ENCODE measurements around the gene SVEP1.
"Not testable (repeated sequence)": the region's sequence is repeated elsewhere in the genome, so short reads cannot be mapped to it uniquely, and the experiment has no call there.

SVEP1 gene

DNA sequence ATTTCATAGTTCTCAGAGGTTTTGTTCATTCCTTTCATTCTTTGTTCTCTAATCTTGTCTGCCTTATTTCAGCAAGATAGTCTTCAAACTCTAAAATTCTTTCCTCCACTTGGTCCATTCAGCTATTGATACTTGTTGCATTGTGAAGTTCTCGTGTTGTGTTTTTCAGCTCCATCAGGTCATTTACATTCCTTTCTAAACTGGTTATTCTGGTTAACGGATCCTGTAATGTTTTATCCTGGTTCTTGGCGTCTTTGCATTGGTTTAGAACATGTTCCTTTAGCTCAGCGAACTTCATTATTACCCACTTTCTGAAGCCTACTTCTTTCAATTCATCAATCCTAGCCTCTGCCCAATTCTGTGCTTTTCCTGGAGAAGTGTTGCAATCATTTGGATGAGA, 196.8 kb downstream of the SVEP1 start:
- no peak for DNase-seq

DNA sequence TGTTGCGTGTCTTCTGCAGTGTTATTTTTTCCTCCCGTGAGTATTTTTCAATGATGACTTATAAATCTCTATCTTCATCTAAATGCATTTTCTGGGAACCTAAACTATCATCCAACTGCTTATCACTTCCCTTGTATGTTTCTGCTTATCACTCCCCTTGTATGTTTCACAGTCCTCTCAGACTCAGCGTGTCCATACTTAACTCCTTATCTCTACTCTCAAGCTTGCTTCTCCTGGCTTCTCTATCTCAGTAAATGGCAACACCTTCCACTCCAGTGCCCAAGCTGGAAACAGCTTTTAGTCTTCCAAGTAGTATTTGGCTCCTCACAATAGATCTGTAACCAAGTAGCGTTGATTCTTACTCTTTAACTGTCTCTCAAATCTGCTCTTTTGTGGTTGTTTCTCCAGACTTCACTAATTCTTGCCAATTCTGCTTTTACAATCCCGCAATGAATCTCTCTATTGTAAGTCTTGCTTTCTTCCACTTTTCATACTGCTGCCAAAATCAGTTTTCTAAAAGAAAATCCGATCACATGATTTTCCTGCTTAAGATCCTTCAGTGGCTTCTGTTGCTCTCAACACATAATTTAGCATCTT, 208.0 kb downstream of the SVEP1 start:
- no peak for DNase-seq

DNA sequence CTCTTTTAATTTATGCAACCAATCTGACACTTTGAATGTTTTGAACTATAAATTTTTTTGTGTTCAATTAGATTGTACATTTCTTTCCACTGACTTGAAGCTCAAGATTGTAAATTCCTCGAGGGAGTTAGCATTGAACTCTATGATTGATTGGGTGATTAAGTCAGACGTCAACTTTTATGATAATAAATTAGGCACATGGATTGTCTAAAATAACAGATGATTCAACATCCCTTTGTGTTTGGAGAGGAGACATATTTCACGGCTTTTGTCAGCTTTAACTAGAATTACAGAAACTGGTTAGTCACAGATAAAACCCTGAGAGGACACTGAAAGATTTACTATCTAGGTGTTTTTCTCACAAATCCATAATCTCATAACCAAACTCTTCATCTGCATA, 209.2 kb downstream of the SVEP1 start:
- no peak for DNase-seq

DNA sequence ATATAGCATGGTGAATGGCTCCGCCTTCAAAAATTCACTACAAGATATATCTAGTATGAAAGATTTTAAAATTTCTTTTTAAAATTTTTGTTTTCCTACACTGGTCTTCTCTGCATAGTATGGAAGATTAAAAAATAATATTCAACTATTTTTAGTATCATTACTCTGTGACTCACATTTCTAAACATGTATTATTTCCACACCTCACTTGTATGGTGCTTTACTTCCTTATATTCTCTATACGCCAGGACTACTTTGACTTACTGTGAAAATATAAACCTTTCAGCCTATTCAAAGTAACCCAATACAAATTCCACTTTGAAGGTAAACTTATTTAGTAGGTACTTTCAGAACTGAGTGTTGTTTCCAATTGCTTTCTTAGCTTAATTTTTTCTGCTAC, 215.1 kb downstream of the SVEP1 start:
- DNase-seq, result no peak

DNA sequence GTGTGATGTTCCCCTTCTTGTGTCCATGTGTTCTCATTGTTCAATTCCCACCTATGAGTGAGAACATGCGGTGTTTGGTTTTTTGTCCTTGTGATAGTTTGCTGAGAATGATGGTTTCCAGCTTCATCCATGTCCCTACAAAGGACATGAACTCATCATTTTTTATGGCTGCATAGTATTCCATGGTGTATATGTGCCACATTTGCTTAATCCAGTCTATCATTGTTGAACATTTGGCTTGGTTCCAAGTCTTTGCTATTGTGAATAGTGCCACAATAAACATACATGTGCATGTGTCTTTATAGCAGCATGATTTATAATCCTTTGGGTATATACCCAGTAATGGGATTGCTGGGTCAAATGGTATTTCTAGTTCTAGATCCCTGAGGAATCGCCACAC, 220.5 kb downstream of the SVEP1 start:
- not testable (repeated sequence) for DNase-seq

DNA sequence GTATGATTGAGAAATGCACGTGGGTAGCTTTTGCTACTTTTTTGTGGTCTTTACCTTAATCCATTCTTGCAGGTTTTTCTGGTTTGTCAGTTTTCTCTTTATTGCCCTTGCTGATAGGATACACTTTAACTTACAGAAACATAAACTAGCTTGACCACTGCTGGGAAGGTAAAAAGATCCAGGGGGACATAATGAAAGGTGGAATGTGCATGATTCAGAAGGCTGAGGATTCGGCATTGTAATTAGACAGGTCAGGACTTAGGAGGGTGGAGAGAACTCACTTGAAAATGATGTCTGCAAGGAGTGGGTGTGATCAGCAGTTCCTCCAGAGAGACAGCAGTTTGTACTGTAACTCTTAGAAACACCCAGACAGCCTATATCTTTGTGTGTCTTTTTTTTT, 222.0 kb downstream of the SVEP1 start:
- DNase-seq, result no peak

DNA sequence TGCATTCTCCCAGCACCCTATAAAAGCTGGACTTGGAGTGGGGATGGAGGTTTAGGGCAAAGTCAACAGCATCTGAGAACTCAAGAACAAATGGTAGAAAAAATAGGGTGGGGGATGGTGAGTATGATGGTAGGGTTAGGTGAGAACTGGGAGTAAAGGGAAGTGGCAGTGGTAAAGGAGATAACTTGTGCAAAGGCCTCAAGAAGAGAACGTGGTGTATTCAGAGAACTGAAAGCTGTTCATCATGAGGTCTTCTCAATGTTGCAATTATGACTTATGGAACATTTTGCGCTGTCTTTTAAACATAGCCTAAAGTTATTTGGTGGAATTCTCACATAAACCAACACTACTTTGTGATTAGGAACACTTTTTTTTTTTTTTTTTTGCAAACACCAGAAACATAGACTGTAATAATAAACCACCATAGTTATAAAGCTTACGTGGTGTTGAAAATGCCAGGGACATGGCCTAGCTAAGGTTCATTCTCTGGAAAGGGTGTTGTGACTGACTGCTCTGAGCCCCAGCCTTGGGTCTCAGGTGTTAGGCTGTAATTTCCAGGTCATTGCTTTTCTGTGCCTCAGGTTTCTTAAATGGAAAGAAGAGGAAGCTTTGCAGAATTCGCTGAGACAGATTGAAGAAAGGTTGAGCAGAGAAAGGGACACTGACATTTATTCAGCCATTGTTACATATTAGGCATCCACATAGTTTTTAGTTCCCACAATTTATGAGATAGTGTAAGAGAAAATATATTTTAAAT, 222.7 kb downstream of the SVEP1 start:
- no peak for DNase-seq

DNA sequence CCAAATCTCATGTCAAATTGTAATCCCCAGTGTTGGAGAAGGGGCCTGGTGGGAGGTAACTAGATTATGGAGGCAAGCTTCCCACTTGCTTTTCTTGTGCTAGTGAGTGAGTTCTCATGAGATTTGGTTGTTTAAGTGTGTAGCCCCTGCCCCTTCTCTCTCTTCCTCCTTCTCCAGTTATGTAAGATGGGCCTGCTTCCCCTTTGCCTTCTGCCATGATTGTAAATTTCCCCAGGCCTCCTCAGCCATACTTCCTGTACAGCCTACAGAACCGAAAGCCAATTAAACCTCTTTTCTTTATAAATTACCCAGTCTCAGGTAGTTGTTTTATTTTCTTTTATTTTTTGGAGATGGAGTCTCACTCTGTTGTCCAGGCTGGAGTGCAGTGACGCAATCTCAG, 223.6 kb downstream of the SVEP1 start:
- DNase-seq, result no peak

DNA sequence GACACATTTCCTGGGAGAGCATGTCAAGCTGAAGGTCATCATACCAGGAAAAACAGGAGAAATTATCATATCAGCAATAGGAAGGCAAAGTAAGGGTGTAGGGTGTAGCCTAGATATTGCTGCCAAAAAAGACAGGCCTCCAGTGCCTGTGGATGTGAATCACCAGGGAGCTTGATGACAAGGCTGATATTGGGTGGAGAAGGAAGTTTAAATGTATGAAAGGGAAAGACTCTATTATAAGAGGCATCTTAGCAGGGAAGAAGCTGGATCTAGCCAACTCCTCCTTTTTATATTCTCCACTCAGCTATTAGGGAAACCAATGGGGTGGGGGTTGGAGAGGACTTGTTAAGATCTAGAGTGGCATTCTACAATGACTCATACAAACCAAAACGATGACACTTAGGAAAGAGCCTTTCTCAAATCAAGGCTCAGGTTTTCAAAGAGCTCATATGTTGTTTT, 228.5 kb downstream of the SVEP1 start:
- peak in 3 of 56 donors; percentile 6 to 34 (median 16) for DNase-seq

DNA sequence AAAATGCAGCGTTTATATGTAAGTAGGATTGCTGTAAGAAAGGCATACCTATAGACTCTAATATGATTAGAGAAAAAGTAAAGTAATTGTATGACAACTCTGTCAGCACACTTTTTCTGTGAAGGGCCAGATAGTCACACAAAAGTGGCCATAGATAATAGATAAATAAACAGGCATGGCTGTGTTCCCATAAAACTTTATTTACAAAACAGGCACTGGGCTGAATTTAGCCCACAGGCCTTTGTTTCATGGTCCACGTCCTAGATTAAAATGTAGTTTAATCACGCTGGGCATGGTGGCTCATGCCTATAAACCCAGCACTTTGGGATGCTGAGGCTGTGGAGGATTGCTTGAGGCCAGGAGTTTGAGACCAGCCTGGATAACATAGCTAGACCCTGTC, 233.2 kb downstream of the SVEP1 start:
- DNase-seq, result no peak

DNA sequence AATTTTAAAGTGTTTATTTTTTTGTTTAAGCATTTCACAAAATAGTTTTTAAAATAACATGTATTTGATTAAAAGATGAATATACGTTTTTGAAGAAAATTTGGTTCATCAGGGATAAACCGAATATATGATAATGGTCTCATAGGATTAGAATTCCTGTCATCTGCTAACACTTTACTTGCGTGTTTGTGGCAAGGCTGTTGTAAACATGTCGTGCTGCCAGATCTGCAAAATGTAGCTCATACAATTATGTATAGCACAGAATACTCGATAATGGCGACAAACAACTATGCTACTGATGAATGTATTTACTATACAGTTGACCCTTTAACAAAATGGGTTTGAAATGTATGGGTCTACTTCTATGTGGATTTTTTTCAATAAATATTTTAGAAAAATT, 234.7 kb downstream of the SVEP1 start:
- DNase-seq, result no peak

DNA sequence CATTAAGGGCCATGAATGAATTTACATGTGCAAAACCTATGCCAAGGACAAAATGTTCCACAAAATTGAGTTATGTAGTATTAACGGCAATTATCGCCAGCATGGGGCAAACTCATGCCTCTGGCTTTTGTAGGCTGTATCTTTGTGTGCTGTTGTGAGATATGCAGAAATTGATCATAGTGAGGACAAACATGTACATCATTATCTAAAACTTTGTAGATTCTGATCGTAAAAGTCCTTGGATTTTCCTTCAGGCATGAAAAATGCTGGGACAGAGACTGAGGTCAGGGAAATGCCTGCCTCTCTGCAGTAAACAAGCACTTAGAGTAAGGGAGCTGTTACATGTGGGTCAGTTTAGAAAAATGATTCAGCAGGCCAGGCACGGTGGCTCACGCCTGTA, 236.0 kb downstream of the SVEP1 start:
- DNase-seq, result no peak

DNA sequence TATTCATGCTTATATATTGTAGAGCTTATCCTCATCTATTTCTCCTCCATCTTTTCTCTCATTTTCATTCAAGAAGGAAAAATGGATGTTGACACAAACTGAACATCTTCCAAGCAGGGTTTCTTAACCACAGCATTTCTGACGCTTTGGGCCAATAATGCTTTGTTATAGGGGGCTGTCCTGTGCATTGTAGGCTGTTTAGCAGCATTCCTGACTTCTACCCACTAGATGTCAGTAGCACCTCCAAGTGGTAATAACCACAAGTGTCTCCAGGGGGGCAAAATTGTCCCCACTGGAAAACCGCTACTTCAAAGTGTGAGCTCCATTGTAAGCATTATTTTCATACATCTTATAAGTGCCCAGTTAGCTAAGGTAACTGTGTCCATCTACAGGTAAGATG, 239.2 kb downstream of the SVEP1 start:
- no peak for DNase-seq

DNA sequence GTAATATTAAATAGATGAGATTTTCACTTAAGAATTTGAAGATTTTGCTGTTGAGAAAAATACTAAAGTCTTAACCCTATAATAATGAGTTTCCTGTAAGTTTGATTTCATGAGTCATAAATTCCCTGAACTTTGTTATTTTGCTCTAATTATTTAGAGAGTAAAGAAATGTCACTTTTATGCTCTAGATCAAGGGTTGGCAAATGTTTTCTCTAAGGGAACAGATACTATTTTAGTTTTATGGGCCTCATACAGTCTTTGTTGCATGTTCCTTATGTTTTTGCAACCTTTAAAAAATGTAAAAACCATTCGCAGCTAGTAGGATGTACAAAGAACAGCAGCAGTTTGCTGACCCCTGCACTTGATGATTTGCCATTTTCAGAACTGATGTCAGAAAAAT, 241.4 kb downstream of the SVEP1 start:
- DNase-seq, result no peak

DNA sequence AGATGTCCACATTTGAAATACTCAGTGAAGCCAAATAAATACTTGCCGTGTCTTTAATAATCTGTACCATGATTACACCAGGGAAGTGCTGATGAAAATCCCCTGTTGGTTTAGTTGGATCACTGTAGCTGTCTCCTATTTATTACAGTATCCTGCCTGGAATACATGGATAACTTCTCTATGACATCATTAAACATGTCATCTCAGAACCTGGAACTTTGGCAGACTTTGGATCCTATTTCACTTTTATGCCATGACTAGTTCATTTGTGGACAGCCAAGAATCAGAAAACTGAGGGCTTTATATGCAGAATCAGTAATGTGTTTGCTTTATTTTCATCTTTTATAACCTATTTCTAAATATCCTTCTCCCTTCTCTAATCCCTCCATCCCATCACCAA, 241.8 kb downstream of the SVEP1 start, which contains the start of gene TXNDC8:
Gene TXNDC8, minus strand, starts transcription at position 137 of the 400 bp plus-strand sequence.
- no peak for DNase-seq

DNA sequence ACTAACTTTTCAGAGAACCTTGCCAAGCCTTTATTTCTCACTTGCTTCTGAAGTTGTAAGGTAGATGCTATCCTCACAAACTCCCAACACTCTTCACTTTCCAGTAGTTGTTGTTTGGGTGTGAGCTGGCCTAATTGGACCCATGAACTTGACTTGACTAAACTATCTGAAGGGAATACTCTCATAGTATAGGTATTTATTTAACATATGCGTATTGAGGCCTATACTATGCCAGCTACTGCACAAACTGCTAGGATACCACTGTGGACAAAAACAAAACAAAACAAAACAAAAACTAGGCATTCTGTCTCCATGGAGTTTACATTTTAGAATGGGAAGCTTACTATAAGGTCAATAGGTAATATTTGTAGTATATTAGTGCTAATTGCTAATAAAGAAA, 243.2 kb downstream of the SVEP1 start:
- DNase-seq, result no peak

DNA sequence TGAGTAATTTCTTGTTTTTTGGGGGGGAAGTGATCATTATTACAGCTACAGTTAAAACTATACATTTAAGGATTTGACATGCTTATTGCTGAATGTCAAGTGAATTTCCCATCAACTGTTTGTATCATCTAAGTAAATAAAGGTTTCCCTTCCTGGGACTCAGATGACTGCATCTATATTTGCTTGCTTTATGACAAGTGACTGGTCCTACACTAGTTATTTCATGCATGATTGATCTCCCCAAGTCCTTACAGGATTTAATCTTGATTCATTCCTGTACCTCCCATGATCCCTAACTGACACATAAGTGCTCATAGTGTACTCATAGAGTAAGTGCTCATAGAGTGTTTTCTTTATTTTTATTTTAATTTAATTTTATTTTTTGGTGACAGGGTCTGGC, 244.7 kb downstream of the SVEP1 start:
- DNase-seq, result no peak

DNA sequence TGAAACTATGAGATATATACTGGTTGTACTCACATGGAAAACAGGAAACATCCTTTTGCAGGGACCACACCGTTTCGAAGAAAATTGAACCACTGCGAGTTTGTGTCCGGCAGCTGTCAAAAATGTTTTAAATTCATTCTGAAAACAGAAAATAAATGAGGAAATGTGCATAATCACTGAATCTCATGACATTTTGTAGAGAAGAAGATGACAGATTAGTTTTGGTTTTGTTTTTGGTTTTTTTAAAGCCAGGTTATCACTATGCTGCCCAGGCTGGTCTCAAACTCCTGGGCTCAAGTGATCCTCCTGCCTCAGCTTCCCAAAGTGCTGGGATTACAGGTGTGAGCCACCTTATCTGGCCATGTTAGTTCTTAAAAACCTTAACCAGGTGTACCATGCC, 245.4 kb downstream of the SVEP1 start:
- DNase-seq, result no peak

DNA sequence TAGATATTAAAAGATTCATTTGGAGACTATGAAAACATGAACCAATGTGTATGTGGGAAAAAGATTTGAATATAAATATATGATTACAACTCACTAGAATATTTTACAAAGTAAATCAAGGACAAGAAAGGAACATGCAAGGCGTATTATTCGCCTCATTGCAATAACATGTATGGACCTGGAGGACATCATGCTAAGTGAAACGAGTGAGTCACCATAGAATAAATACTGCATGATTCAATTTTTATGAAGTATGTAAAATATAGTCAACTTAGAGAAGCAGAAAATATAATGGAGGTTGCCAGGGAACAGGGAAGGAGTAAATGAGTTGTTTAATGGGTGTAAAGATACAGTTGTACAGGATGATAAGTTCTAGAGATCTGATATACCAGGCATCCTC, 246.8 kb downstream of the SVEP1 start:
- DNase-seq, result no peak

DNA sequence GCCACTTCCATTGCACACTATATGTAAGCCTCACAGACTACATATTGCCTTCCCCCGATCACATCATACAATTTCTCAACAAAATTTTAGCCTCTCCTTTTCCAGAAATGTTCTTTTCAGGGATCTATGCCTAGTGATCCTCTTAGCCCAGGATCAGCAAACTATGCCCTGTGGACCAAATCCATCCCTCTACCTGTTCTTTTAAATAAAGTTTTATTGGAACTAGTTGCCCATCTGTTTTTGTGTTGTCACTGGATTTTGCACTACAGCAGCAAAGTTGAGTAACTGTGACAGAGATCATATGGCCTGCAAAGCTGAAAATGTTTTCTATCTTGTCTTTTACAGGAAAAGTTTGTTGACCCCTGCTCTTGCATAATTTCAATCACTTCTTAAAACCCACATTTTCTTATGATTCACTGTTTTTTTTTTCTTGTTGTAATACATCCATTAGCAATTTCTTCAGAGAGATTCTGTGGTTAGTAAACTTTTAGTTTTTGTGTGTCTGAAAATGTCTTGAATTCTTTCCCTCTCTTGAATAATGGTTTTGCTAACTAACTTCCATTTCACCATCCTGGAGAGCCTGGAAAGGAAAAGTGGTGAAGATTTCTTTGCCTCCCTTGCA, 248.9 kb downstream of the SVEP1 start:
- no peak for DNase-seq

DNA sequence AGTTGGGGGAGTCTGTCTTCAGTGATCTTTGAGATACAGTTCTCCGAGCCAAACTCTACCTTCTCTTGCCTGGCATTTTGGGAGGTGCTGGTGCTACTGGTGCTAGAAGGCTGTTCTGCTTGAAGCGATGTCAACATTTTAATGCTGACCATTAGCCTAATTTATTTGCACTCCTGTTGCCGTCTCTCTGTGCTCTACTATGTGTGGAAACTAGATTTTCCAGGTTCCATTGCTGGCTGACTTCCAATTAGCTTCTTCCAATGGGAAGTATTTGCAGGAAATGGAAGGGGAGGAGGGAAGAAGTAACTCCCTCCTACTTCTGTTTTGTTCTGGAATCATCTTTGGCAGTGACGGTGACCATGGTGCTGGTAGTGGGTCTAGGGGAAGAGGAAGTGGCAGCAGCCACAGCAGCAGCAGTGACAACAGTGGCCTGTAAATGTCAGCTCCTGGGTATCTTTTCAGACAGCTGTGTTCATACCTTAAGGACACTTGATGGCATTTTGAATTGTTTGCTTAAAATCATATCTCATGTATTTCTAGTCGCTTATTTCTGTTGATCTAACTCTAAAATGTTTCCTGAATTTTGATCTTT, 249.8 kb downstream of the SVEP1 start:
- DNase-seq, result no peak

DNA sequence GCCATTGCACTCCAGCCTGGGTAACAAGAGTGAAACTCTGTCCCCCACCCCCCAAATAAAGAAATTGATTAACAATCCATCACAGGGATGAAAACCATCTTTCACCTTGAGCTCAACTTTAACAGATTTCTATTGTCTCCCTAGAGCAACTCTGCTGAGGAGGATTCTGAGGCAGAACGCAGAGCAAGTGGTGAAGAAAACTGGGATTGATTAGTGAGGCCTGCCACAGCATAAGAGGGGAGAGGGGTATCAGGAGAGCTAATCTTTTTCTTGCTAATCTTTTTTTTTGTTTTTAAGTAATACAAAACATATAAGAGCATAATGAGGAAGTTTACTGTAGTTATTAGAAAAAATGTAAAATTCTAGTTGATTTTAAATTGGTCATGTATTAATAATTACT, 250.8 kb downstream of the SVEP1 start:
- no peak for DNase-seq

DNA sequence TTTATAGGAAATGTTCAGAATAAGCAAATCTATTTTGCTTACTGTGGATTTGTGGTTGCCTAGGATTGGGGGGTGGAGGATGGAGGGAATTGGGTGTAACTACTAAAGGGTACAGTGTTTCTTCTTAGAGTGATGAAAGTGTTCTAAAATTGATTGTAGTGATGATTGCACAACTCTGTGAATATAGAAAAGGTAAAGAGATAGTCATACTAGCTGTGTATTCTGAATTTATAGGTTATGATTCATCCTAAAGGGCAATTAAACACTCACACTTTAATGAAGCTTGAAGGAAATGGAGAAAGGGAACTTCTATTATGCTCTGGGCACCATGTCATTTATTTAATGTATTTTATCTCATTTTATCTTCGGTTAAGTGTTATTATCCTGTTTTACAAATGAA, 251.8 kb downstream of the SVEP1 start:
- DNase-seq, result no peak
